BLaER1 (cell line): Measurements from ENCODE around the gene PXK.

Experiments
- H3K27ac ChIP-seq: shearing (Covaris generic); formaldehyde crosslinking; 2 replicates; pipeline ENCODE4 v1.8.1; 2022
- H3K27me3 ChIP-seq: shearing (Covaris generic); formaldehyde crosslinking; 2 replicates; pipeline ENCODE4 v1.8.1; 2022
- H3K36me3 ChIP-seq: shearing (Covaris generic); formaldehyde crosslinking; 2 replicates; pipeline ENCODE4 v1.8.1; 2022
- H3K4me1 ChIP-seq: shearing (Covaris generic); formaldehyde crosslinking; 2 replicates; pipeline ENCODE4 v1.8.1; 2022
- H3K4me2 ChIP-seq: shearing (Covaris generic); formaldehyde crosslinking; 2 replicates; pipeline ENCODE4 v1.8.1; 2022
- H3K4me3 ChIP-seq: shearing (Covaris generic); formaldehyde crosslinking; 2 replicates; pipeline ENCODE4 v1.8.1; 2022
- H3K9ac ChIP-seq: shearing (Covaris generic); formaldehyde crosslinking; 2 replicates; pipeline ENCODE4 v1.8.1; 2022
- H3K9me3 ChIP-seq: shearing (Covaris generic); formaldehyde crosslinking; 2 replicates; pipeline ENCODE4 v1.8.1; 2022
- H4K20me1 ChIP-seq: shearing (Covaris generic); formaldehyde crosslinking; 2 replicates; pipeline ENCODE4 v1.8.1; 2022
- Cebpa-rat ChIP-seq: shearing (Covaris generic); IDR thresholded peaks from 2 replicates; pipeline ENCODE4 v1.8.1; 2022

PXK gene

DNA sequence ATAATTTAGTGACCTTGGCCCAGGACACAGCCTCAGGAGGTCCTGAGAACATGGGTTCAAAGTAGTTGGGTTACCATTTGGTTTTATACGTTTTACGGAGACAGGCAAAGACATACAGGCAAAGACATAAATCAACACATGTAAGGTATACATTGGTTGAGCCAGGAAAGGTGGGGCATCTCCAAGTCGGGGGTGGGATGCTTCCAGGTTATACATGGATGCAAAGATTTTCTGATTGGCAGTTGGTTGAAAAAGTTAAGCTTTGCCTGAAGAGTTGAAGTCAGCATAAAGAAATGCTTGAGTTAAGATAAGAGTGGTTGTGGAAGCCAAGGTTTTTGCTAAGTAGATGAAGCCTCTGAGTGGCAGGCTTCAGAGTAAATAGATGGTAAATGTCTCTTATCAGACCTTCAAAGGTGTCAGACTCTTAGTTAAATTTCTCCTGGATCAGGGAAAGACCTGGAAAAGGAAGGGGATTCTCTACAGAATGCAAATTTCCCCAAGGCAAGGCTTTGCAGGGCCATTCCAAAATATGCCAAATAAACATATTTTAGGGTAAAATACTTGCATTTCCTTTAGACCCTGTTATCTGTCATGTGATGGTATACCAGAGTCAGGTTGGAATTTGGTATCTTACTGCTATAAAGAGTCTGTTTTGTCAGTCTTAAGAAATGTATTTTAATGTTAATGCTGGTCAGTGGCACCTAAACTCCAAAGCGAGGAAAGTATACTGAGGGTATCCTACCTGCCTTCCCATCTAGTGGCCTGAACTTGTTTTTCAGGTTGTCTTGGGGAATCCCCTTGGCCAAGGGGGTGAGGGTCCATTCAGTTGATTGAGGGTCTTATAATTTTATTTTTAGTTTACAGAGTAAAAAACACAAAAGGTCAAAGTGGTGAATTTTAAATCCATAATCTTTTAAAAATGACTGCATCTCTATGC lies 109.1 kb downstream of the PXK start:
- H4K20me1 ChIP-seq = no peaks in the 10 kb centered on the region
- no peaks in the 10 kb centered on the region for H3K4me1 ChIP-seq
- H3K4me2 ChIP-seq = no peak overlapping the region
- H3K4me3 ChIP-seq = no peak overlapping the region
- no peak for TF ChIP-seq Cebpa-rat
- no peaks in the 10 kb centered on the region for H3K27me3 ChIP-seq
- no peak overlapping the region for H3K9ac ChIP-seq
- no peak overlapping the region for H3K27ac ChIP-seq
- H3K36me3 ChIP-seq = no peaks in the 10 kb centered on the region
- no peaks in the 10 kb centered on the region for H3K9me3 ChIP-seq

DNA sequence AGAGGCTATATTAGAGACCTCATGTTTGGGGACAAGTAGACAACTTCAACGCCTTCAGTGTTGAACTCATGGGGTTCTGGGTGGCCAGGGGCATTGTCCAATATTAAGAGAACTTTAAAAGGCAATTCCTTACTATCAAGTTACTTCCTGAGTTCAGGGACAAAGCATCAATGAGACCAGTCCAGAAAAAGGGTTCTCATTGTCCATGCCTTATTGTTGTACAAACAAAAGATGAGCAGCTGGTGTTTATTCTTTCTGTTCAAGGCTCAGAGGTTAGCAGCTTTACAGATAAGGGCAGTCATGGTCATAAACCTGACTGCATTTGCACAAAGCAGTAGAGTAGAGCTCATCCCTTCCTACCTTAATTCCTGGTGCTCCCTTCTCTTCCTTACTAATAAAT lies 119.5 kb downstream of the PXK start:
- no peak overlapping the region for H3K4me2 ChIP-seq
- TF ChIP-seq Cebpa-rat = no peak
- no peaks in the 10 kb centered on the region for H3K4me1 ChIP-seq
- no peaks in the 10 kb centered on the region for H4K20me1 ChIP-seq
- H3K9ac ChIP-seq = no peak overlapping the region
- H3K27ac ChIP-seq = no peak overlapping the region
- no peak overlapping the region for H3K4me3 ChIP-seq
- no peaks in the 10 kb centered on the region for H3K36me3 ChIP-seq
- peaks cover 35% of the 10 kb centered on the region for H3K9me3 ChIP-seq
- no peaks in the 10 kb centered on the region for H3K27me3 ChIP-seq

DNA sequence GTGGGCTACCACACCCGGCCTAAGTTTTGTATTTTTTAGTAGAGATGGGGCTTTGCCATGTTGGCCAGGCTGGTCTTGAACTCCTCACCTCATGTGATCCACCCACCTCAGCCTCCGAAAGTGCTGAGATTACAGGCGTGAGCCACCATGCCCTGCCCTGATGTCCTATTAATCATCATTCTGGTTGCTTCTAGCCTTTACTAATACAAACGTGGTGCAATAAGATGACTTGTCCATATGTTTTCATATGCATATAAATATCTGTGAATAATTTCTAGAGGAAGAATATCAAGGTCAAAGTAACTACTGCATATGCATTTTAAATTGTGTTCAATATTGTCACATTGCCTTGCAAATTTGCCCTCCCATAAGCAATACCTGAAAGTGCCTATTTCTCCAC lies 126.5 kb downstream of the PXK start:
- no peaks in the 10 kb centered on the region for H3K27me3 ChIP-seq
- peaks cover 21% of the 10 kb centered on the region for H3K9me3 ChIP-seq
- no peak overlapping the region for H3K4me2 ChIP-seq
- no peaks in the 10 kb centered on the region for H3K36me3 ChIP-seq
- no peak for TF ChIP-seq Cebpa-rat
- H3K4me3 ChIP-seq = no peak overlapping the region
- no peak overlapping the region for H3K27ac ChIP-seq
- no peak overlapping the region for H3K9ac ChIP-seq
- peaks cover 14% of the 10 kb centered on the region for H3K4me1 ChIP-seq
- H4K20me1 ChIP-seq = no peaks in the 10 kb centered on the region

DNA sequence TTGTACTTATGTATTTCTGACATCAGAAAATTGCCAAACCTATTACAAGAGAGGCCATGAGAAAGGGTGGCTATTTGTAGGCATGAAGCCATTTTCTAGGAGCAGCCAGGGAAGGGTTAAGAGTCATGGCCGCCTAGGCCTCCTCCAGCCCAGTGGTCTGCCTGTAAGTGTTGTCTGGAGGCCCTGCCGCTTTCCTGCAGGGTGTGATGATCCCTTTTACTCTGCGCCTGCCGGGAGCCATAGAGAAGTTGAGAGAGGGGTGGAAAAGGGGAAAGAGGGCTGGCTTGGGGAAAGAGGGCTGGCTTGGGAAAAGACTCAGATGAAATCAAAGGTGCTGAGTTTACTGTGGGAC lies 130.1 kb downstream of the PXK start:
- Histone ChIP-seq H3K4me2 (peak overlapping the region; percentile 70; the same call in 1 of the 2 replicates), H3K9ac (no peak overlapping the region), H3K9me3 (no peaks in the 10 kb centered on the region), H3K27me3 (no peaks in the 10 kb centered on the region), H4K20me1 (no peaks in the 10 kb centered on the region), H3K36me3 (no peaks in the 10 kb centered on the region), H3K4me1 (peaks cover 14% of the 10 kb centered on the region), H3K4me3 (no peak overlapping the region), H3K27ac (no peak overlapping the region)
- TF ChIP-seq Cebpa-rat = no peak

DNA sequence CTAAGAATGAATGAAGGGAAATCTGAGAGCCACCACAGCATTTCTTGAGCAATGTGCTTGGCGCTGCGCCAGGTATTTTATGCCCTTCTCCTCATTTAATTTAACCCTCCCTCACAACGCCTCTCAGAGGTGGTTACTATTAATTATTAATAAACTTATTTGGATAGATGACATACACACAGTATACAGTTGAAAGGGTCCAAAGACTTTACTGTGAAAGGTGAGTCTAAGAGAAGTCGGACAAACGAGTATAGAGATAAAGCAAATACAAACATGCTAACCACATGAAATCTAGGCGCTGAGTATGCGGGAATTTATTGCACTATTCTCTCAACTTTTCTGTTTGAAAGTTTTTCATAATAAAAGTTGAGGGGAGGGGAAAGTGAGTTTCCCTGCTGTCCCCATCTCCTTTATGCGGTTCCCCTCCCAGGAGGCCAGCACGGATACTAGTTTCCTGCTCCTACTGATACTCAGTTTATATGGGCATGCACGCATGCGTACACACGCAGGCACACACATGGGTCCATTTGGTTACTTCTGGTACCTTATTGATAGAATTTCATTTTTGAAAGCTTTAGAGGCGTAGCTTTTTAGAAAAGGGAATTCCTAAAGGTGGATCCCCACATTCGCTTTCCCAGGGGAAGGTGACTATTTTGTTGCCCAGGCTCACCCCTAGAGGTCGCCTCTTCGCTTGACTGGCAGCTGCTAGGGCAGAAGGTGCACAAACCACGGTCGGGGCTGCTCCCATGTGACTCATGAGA lies 130.7 kb downstream of the PXK start:
- TF ChIP-seq Cebpa-rat = no peak
- no peaks in the 10 kb centered on the region for H3K36me3 ChIP-seq
- peaks cover 14% of the 10 kb centered on the region for H3K4me1 ChIP-seq
- no peaks in the 10 kb centered on the region for H4K20me1 ChIP-seq
- no peaks in the 10 kb centered on the region for H3K9me3 ChIP-seq
- H3K27ac ChIP-seq = no peak overlapping the region
- H3K4me2 ChIP-seq = peak overlapping the region; percentile 70
- no peak overlapping the region for H3K9ac ChIP-seq
- no peaks in the 10 kb centered on the region for H3K27me3 ChIP-seq
- 0 out of 2 replicates have a peak overlapping the region, but pooled peaks have one; percentile 26 for H3K4me3 ChIP-seq

DNA sequence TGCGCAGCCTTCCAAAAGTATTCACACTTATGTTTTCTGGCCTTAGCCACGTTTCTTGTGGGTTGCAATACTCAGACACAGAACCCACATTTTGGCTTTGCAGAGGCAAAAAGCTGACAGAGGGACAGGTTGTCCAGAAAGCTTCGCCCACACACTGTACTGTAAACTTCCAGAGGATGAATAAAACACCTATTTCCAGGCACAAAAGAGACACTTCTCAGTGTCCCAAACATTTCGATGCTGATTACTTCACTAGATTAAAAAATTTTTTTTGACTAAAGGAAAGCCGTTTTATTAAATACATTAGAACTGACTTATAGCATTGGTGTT lies 131.2 kb downstream of the PXK start:
- Histone ChIP-seq H3K4me3 (no peak overlapping the region), H3K9ac (no peak overlapping the region), H3K27me3 (no peaks in the 10 kb centered on the region), H3K27ac (no peak overlapping the region), H3K4me2 (peak overlapping the region; percentile 70), H3K9me3 (no peaks in the 10 kb centered on the region), H4K20me1 (no peaks in the 10 kb centered on the region), H3K36me3 (no peaks in the 10 kb centered on the region), H3K4me1 (peaks cover 14% of the 10 kb centered on the region)
- no peak for TF ChIP-seq Cebpa-rat

DNA sequence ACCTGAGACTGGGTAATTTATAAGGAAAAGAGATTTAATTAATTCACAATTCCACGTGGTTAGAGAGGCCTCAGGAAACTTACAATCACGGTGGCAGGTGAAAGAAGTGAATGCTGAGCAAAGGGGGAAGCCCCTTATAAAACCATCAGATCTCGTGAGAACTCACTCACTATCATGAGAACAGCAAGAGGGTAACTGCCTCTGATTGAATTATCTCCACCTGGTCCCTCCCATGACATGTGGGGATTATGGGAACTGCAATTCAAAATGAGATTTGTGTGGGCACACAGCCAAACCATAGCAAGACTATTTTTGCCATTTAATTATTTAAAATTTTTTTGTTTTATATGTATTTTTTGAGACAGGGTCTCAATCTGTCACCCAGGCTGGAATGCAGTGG lies 132.2 kb downstream of the PXK start:
- H3K4me1 ChIP-seq = peaks cover 14% of the 10 kb centered on the region
- TF ChIP-seq Cebpa-rat = no peak
- no peak overlapping the region for H3K27ac ChIP-seq
- no peak overlapping the region for H3K4me3 ChIP-seq
- H3K9me3 ChIP-seq = no peaks in the 10 kb centered on the region
- H3K36me3 ChIP-seq = no peaks in the 10 kb centered on the region
- H3K27me3 ChIP-seq = no peaks in the 10 kb centered on the region
- H3K4me2 ChIP-seq = no peak overlapping the region
- no peaks in the 10 kb centered on the region for H4K20me1 ChIP-seq
- no peak overlapping the region for H3K9ac ChIP-seq

DNA sequence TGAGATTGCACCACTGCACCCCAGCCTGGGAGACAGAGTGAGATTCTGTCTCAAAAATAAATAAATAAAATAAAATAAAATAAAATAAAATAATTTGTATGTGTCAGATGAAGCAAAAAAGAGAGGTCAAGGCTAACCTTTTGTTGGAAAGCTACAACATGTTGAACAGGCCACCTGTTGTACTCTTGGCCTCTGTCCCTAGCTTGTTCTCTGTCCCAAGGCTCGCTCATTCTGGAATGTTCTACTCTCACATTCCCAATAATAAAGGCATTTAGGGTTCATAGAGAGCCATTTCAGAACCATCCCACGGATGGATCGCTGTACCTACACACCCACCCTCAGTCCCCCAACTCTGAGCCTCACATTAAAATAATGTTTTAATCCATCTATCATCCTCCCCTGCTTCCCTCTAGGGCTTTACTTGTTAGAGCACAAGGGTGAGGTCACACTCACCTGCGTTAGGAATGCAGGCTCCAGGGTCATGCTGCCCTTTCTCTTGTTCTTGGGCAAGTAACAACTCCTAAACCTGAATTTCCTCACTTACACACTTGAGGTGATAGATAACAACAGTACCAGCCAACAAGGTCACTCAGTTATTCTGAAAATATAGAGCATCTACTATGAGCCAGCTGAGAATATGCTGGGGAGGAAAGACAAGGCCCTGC lies 134.3 kb downstream of the PXK start:
- TF ChIP-seq Cebpa-rat = no peak
- no peak overlapping the region for H3K4me3 ChIP-seq
- H3K27me3 ChIP-seq = no peaks in the 10 kb centered on the region
- no peaks in the 10 kb centered on the region for H3K9me3 ChIP-seq
- no peaks in the 10 kb centered on the region for H4K20me1 ChIP-seq
- H3K27ac ChIP-seq = no peak overlapping the region
- no peak overlapping the region for H3K9ac ChIP-seq
- no peak overlapping the region for H3K4me2 ChIP-seq
- H3K36me3 ChIP-seq = no peaks in the 10 kb centered on the region
- peaks cover 14% of the 10 kb centered on the region for H3K4me1 ChIP-seq

DNA sequence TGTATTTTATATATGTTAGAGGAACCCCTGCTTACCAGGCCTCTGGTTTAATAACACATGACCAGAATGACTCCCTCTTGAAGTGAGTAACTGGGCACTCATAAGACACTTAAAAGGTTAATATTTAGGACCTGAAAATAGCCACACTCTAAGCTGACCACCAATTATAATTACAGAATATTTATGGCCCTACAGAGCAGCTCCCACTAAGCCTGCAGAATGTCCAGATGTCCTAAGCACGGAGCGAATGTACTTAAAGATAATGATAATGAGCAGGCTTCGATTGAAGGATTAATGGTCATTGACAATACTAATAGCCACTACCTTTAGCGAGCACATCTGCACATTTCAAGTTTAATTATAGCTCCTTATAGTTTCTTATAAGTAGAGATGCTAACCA lies 136.4 kb downstream of the PXK start:
- H3K9ac ChIP-seq = no peak overlapping the region
- peaks cover under 1% of the 10 kb centered on the region; the same call in 1 of the 2 replicates for H3K4me1 ChIP-seq
- H4K20me1 ChIP-seq = no peaks in the 10 kb centered on the region
- no peak overlapping the region for H3K4me2 ChIP-seq
- no peaks in the 10 kb centered on the region for H3K9me3 ChIP-seq
- H3K27me3 ChIP-seq = no peaks in the 10 kb centered on the region
- no peak overlapping the region for H3K4me3 ChIP-seq
- H3K27ac ChIP-seq = no peak overlapping the region
- H3K36me3 ChIP-seq = no peaks in the 10 kb centered on the region
- TF ChIP-seq Cebpa-rat = no peak
